GM12873 (cell line): ENCODE measurements around the gene RRAGB.

Experiments used
- CTCF ChIP-seq: IDR thresholded peaks from 2 replicates; pipeline ENCODE4 v1.5.1; 2012; ENCODE audit warnings: low read depth, mild to moderate bottlenecking, moderate library complexity, low read length, control low read depth; ENCODE audit not compliant: insufficient read depth; ENCODE audit errors: missing control alignments

RRAGB gene

GRCh38 chrX:55713631-55714030, 3.9 kb upstream of the RRAGB start:
- TF ChIP-seq CTCF = no peak

- no peak for TF ChIP-seq CTCF
Measured at GRCh38 chrX:55714161-55714560, 3.4 kb upstream of the RRAGB start.

GRCh38 chrX:55715847-55716246, 1.7 kb upstream of the RRAGB start:
- peak; percentile 50 for TF ChIP-seq CTCF

GRCh38 chrX:55716937-55717336, 612 bp upstream of the RRAGB start:
- no peak for TF ChIP-seq CTCF

- TF ChIP-seq CTCF = no peak
Measured at GRCh38 chrX:55731826-55732225, 14.3 kb downstream of the RRAGB start.

GRCh38 chrX:55738969-55739368, 21.4 kb downstream of the RRAGB start:
- TF ChIP-seq CTCF = no peak

- no peak for TF ChIP-seq CTCF
Measured at GRCh38 chrX:55742649-55743048, 25.1 kb downstream of the RRAGB start.
